Activated B cell treated with CpG ODN at 0.5 μM for 24 hours (primary cell): ENCODE measurements around the gene PDE7B. TPM values are rescaled to one million over a fixed set of nuclear protein-coding genes. Genes with fewer than 3 reads are reported as not detected.

Source experiments
- ATAC-seq: fragments of 200-7000 bp; cut with Tn5 transposase; one replicate; pipeline ENCODE4 v1.10.0; 2021; ENCODE audit warnings: low read depth, mild to moderate bottlenecking, moderate library complexity
- CTCF ChIA-PET: fragments of 350-600 bp; sonication (Branson Sonifier 250); formaldehyde crosslinking; loops from one replicate; lab custom pipeline; 2021; ENCODE audit warnings: antibody characterized with exemption; lab: Charles Lee
- POLR2A ChIA-PET: fragments of 350-600 bp; sonication (Branson Sonifier 250); formaldehyde crosslinking; loops from one replicate; lab custom pipeline; 2021; ENCODE audit warnings: antibody characterized with exemption; lab: Charles Lee
- DNase-seq: peaks from one replicate; pipeline ENCODE4 v3.0.0; 2022
- H3K27ac Mint-ChIP-seq: one replicate; pipeline ENCODE4 v1.8.0; 2020; ENCODE audit warnings: mixed read lengths
- H3K27me3 Mint-ChIP-seq: one replicate; pipeline ENCODE4 v1.8.0; 2021; ENCODE audit warnings: mixed read lengths
- H3K36me3 Mint-ChIP-seq: one replicate; pipeline ENCODE4 v1.8.0; 2021; ENCODE audit warnings: low read depth, mixed read lengths
- H3K4me1 Mint-ChIP-seq: one replicate; pipeline ENCODE4 v1.8.0; 2021; ENCODE audit warnings: mixed read lengths
- H3K4me3 Mint-ChIP-seq: one replicate; pipeline ENCODE4 v1.8.0; 2020; ENCODE audit warnings: mild to moderate bottlenecking, mixed read lengths
- H3K9me3 Mint-ChIP-seq: one replicate; pipeline ENCODE4 v1.8.0; 2020; ENCODE audit warnings: mixed read lengths
- CTCF ChIP-seq: fragments of 200-600 bp; IDR thresholded peaks from one replicate; pipeline ENCODE4 v1.8.0; 2022; ENCODE audit warnings: antibody characterized with exemption, mild to moderate bottlenecking
- intact Hi-C: fragments of 100-400 bp; cut with micrococcal nuclease; formaldehyde crosslinking; loops from one replicate; pipeline ENCODE4 v1.15.1; 2024
- total RNA-seq: library from RNA; stranded (reverse); gene quantifications from 2 replicates; pipeline ENCODE4 v1.2.3, GENCODE V29; 2022

PDE7B gene
- total RNA-seq, 1 donor from 2014 or later: 1.8 TPM

- intact Hi-C loops: no loop called here
- no peak overlapping the region for H3K4me3 Mint-ChIP-seq
- no peak for ATAC-seq
- peaks cover 3% of the 10 kb centered on the region for H3K9me3 Mint-ChIP-seq
- H3K27me3 Mint-ChIP-seq: no peaks in the 10 kb centered on the region
- ChIA-PET POLR2A (no interaction called here), CTCF (no interaction called here)
- H3K4me1 Mint-ChIP-seq: no peaks in the 10 kb centered on the region
- DNase-seq: no peak
- no peak overlapping the region for H3K27ac Mint-ChIP-seq
- no peak for TF ChIP-seq CTCF
- H3K36me3 Mint-ChIP-seq: peaks cover 22% of the 10 kb centered on the region
Measured at GRCh38 chr6:136171231-136171630, 319.7 kb downstream of the PDE7B start.

- DNase-seq (no peak), ATAC-seq (no peak)
- Mint-ChIP-seq H3K36me3 (peaks cover 20% of the 10 kb centered on the region), H3K4me1 (no peaks in the 10 kb centered on the region), H3K27me3 (no peaks in the 10 kb centered on the region), H3K27ac (no peak overlapping the region), H3K9me3 (no peaks in the 10 kb centered on the region), H3K4me3 (no peak overlapping the region)
- TF ChIP-seq CTCF: no peak
- POLR2A ChIA-PET: interaction anchor here (0.6 kb wide), 1 partner anchor 9 kb away, joined by 3 read pairs; no protein-coding TSS in a partner anchor
- intact Hi-C loops: no loop called here
- CTCF ChIA-PET: no interaction called here
Measured at GRCh38 chr6:136173519-136174507, 322.3 kb downstream of the PDE7B start.

GRCh38 chr6:136174510-136174909, 323.0 kb downstream of the PDE7B start:
- Mint-ChIP-seq H3K4me1 (no peaks in the 10 kb centered on the region), H3K27ac (no peak overlapping the region), H3K36me3 (peaks cover 25% of the 10 kb centered on the region), H3K9me3 (no peaks in the 10 kb centered on the region), H3K27me3 (no peaks in the 10 kb centered on the region), H3K4me3 (no peak overlapping the region)
- CTCF ChIA-PET: no interaction called here
- no peak for ATAC-seq
- intact Hi-C loops: no loop called here
- POLR2A ChIA-PET: no interaction called here
- DNase-seq: no peak
- no peak for TF ChIP-seq CTCF

DNA sequence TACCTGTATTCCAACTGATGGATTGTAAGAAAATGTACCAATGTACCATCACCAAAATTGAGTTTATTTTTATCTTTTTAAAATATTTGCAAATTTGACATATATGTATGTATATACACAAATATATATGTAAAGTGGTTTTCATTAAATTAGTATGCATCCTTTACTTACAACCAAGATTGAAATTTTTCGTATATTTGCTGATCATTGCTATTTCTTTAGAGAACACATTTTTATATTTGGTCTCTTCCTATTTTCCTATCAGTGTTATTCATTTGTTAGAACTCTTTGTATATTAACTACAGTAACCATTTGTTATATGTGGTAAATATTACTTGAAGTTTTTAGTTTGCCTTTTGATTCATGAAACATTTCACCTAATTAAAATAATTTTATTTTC, 324.4 kb downstream of the PDE7B start:
- ChIA-PET CTCF (no interaction called here), POLR2A (no interaction called here)
- H3K36me3 Mint-ChIP-seq: peaks cover 29% of the 10 kb centered on the region

More for the DNA sequence above, 324.4 kb downstream of the PDE7B start:
- H3K9me3 Mint-ChIP-seq: no peaks in the 10 kb centered on the region
- no peak for TF ChIP-seq CTCF
- H3K27ac Mint-ChIP-seq: no peak overlapping the region
- ATAC-seq (no peak), DNase-seq (no peak)
- intact Hi-C loops: no loop called here
- H3K27me3 Mint-ChIP-seq: no peaks in the 10 kb centered on the region
- no peak overlapping the region for H3K4me3 Mint-ChIP-seq
- H3K4me1 Mint-ChIP-seq: no peaks in the 10 kb centered on the region
